Measurements from ENCODE around the gene DENND10.
"Not testable (repeated sequence)": the region's sequence is repeated elsewhere in the genome, so short reads cannot be mapped to it uniquely, and the experiment has no call there.

Gene DENND10

GRCh38 chr10:119167041-119167440 lies 63.1 kb downstream of the DENND10 start:
- no peak for DNase-seq

GRCh38 chr10:119174109-119174508 lies 70.2 kb downstream of the DENND10 start:
- DNase-seq: no peak

- no peak for DNase-seq
Measured at GRCh38 chr10:119176166-119176565, 72.3 kb downstream of the DENND10 start.

- DNase-seq: no peak
Measured at GRCh38 chr10:119177708-119178371, 73.9 kb downstream of the DENND10 start.

- DNase-seq: peak; percentile 94
Measured at GRCh38 chr10:119178372-119179119, 74.6 kb downstream of the DENND10 start, which contains the start of gene PRDX3. Gene PRDX3 (minus strand): TSS chr10:119178812. CDS start chr10:119178790, 22 bp downstream.

- DNase-seq: not testable (repeated sequence)
Measured at GRCh38 chr10:119180850-119181400, 77.0 kb downstream of the DENND10 start.

- no peak for DNase-seq
Measured at GRCh38 chr10:119183664-119184412, 79.9 kb downstream of the DENND10 start.

All from fibroblast of skin of scalp (primary cell).